PC-3 (cell line): Measurements from ENCODE around the gene ZNF438. TPM values are rescaled to one million over a fixed set of nuclear protein-coding genes. Genes with fewer than 3 reads are reported as not detected.

Experiments used
- ATAC-seq: fragments of 200-7000 bp; cut with Tn5 transposase; 2 replicates; pipeline ENCODE4 v1.9.1; 2020; ENCODE audit warnings: mild to moderate bottlenecking, moderate library complexity
- BruUV-seq: library from RNA; stranded (reverse); fragments of 400-500 nt; replicated peaks from 2 replicates; lab custom pipeline; 2021; lab: Mats Ljungman, UMichigan
- CTCF ChIA-PET: fragments of 300-600 bp; sonication (Branson Sonifier 250); formaldehyde crosslinking; loops from one replicate; lab custom pipeline; 2022; ENCODE audit warnings: antibody characterized with exemption; lab: Charles Lee
- POLR2A ChIA-PET: fragments of 300-600 bp; sonication (Branson Sonifier 250); formaldehyde crosslinking; loops from one replicate; lab custom pipeline; 2022; ENCODE audit warnings: antibody characterized with exemption; ENCODE audit not compliant: unreplicated experiment; lab: Charles Lee
- DNase-seq: peaks from one replicate; pipeline ENCODE4 v3.0.0-alpha.2; 2015
- H2AFZ ChIP-seq: fragments of 300-600 bp; sonication (generic); 2 replicates; pipeline ENCODE4 v1.6.0; 2016; ENCODE audit warnings: antibody characterized with exemption, low read length
- H3F3A ChIP-seq: fragments of 300-600 bp; sonication (generic); one replicate; pipeline ENCODE4 v1.6.0; 2017; ENCODE audit warnings: antibody characterized with exemption, low read length, control low read depth, mild to moderate bottlenecking; ENCODE audit not compliant: unreplicated experiment
- H3K27ac ChIP-seq: fragments of 300-600 bp; sonication (generic); 2 replicates; pipeline ENCODE4 v1.5.1; 2016; ENCODE audit warnings: mild to moderate bottlenecking, low read length
- H3K27me3 ChIP-seq: fragments of 300-600 bp; sonication (generic); 2 replicates; pipeline ENCODE4 v1.6.1; 2016; ENCODE audit warnings: low read length, mixed read lengths
- H3K36me3 ChIP-seq: fragments of 300-600 bp; sonication (generic); 2 replicates; pipeline ENCODE4 v1.6.1; 2016; ENCODE audit warnings: low read depth, mixed run types, low read length, mixed read lengths
- H3K4me1 ChIP-seq: fragments of 300-600 bp; sonication (generic); 2 replicates; pipeline ENCODE4 v1.5.1; 2016; ENCODE audit warnings: low read length; ENCODE audit not compliant: insufficient read depth
- H3K4me2 ChIP-seq: fragments of 300-600 bp; sonication (generic); 2 replicates; pipeline ENCODE4 v1.6.0; 2016; ENCODE audit warnings: low read length
- H3K4me3 ChIP-seq: fragments of 300-600 bp; sonication (generic); 2 replicates; pipeline ENCODE4 v1.5.1; 2016; ENCODE audit warnings: mild to moderate bottlenecking, low read length, mixed read lengths
- H3K79me2 ChIP-seq: fragments of 300-600 bp; sonication (generic); 2 replicates; pipeline ENCODE4 v1.6.1; 2017; ENCODE audit warnings: low read length, mixed read lengths
- H3K9ac ChIP-seq: fragments of 300-600 bp; sonication (generic); 2 replicates; pipeline ENCODE4 v1.6.0; 2016; ENCODE audit warnings: mild to moderate bottlenecking, low read length
- H3K9me2 ChIP-seq: fragments of 300-600 bp; sonication (generic); replicated peaks from 2 replicates; pipeline ENCODE4 v1.6.1; 2016; ENCODE audit warnings: mixed run types, low read length, mixed read lengths
- H3K9me3 ChIP-seq: fragments of 300-600 bp; sonication (generic); 2 replicates; pipeline ENCODE4 v1.6.1; 2016; ENCODE audit warnings: low read length, mixed read lengths
- H4K20me1 ChIP-seq: fragments of 300-600 bp; sonication (generic); 2 replicates; pipeline ENCODE4 v1.6.1; 2016; ENCODE audit warnings: low read length, mixed read lengths
- CTCF ChIP-seq: fragments of 300-600 bp; sonication (generic); conservative IDR thresholded peaks from 2 replicates; pipeline ENCODE4 v1.5.1; 2017; ENCODE audit warnings: antibody characterized with exemption, low read depth, mild to moderate bottlenecking, low read length
- EZH2 ChIP-seq: fragments of 300-600 bp; sonication (generic); IDR thresholded peaks from one replicate; pipeline ENCODE4 v1.6.1; 2017; ENCODE audit warnings: antibody characterized with exemption, mild to moderate bottlenecking, low read length; ENCODE audit not compliant: unreplicated experiment
- EZH2phosphoT487 ChIP-seq: fragments of 300-600 bp; sonication (generic); IDR thresholded peaks from 2 replicates; pipeline ENCODE4 v1.6.1; 2018; ENCODE audit warnings: mild to moderate bottlenecking, antibody characterized with exemption, low read length, borderline replicate concordance
- intact Hi-C: fragments of 100-400 bp; cut with micrococcal nuclease; formaldehyde crosslinking; loops from 2 replicates; pipeline ENCODE4 v1.9.0; 2023
- total RNA-seq: library from RNA; depleted of rRNA; stranded (reverse); fragments of >200 nt; gene quantifications from 2 replicates; pipeline ENCODE4 v1.2.3, GENCODE V29; 2014

The ZNF438 gene
- total RNA-seq, 1 experiment from 2014 or later, result 0.98 TPM

GRCh38 chr10:31071232-31072005 lies 39.8 kb upstream of the ZNF438 start:
- ATAC-seq, result no peak
- Histone ChIP-seq H3K79me2 (no peaks in the 10 kb centered on the region), H3K36me3 (no peaks in the 10 kb centered on the region), H4K20me1 (no peaks in the 10 kb centered on the region), H3K4me2 (no peak overlapping the region), H3K9me3 (no peaks in the 10 kb centered on the region), H3K4me1 (peaks cover 18% of the 10 kb centered on the region), H3K9ac (no peak overlapping the region), H3K27ac (no peak overlapping the region), H3F3A (no peaks in the 10 kb centered on the region), H3K27me3 (no peaks in the 10 kb centered on the region), H2AFZ (no peak overlapping the region), H3K4me3 (no peak overlapping the region), H3K9me2 (no peaks in the 10 kb centered on the region)
- intact Hi-C loops, result no loop called here
- DNase-seq, result peak; percentile 41
- ChIA-PET POLR2A (no interaction called here), CTCF (no interaction called here)
- no peak for TF ChIP-seq EZH2phosphoT487
- no peak for TF ChIP-seq EZH2
- TF ChIP-seq CTCF, result no peak
- BruUV-seq, result no TSS peak

- DNase-seq (no peak), ATAC-seq (no peak)
- Histone ChIP-seq H3K4me2 (no peak overlapping the region), H3K4me1 (peaks cover 11% of the 10 kb centered on the region), H3K79me2 (no peaks in the 10 kb centered on the region), H3K9me3 (no peaks in the 10 kb centered on the region), H3K9ac (no peak overlapping the region), H3K27ac (no peak overlapping the region), H3K36me3 (no peaks in the 10 kb centered on the region), H3F3A (no peaks in the 10 kb centered on the region), H4K20me1 (no peaks in the 10 kb centered on the region), H3K27me3 (no peaks in the 10 kb centered on the region), H2AFZ (no peak overlapping the region), H3K9me2 (no peaks in the 10 kb centered on the region), H3K4me3 (no peak overlapping the region)
- CTCF ChIA-PET, result no interaction called here
- intact Hi-C loops, result no loop called here
- TF ChIP-seq EZH2 (no peak), EZH2phosphoT487 (no peak), CTCF (no peak)
- no TSS peak for BruUV-seq
- POLR2A ChIA-PET, result no interaction called here
These were observed 39.0 kb upstream of the ZNF438 start for GRCh38 chr10:31070691-31071090.

GRCh38 chr10:31070025-31070424 lies 38.4 kb upstream of the ZNF438 start:
- Histone ChIP-seq H3K36me3 (no peaks in the 10 kb centered on the region), H3K9ac (no peak overlapping the region), H3K4me1 (peaks cover 4% of the 10 kb centered on the region), H2AFZ (no peak overlapping the region), H3K4me2 (no peak overlapping the region), H3K79me2 (no peaks in the 10 kb centered on the region), H3K27me3 (no peaks in the 10 kb centered on the region), H3K27ac (no peak overlapping the region), H3K4me3 (no peak overlapping the region), H4K20me1 (no peaks in the 10 kb centered on the region), H3F3A (no peaks in the 10 kb centered on the region), H3K9me2 (no peaks in the 10 kb centered on the region), H3K9me3 (no peaks in the 10 kb centered on the region)
- TF ChIP-seq CTCF (no peak), EZH2phosphoT487 (no peak), EZH2 (no peak)
- ChIA-PET POLR2A (no interaction called here), CTCF (no interaction called here)
- no TSS peak for BruUV-seq
- DNase-seq, result no peak
- intact Hi-C loops, result no loop called here
- ATAC-seq, result no peak
